SK-N-SH (cell line): ENCODE data around the gene CACNA1D. TPM values are rescaled to one million over a fixed set of nuclear protein-coding genes. Genes with fewer than 3 reads are reported as not detected.

Experiments
- CTCF ChIA-PET: fragments of 300-600, 350-600 bp; formaldehyde crosslinking; extraction: SDS; loops from one replicate; lab custom pipeline; 2021; lab: Yijun Ruan, JAX
- POLR2A ChIA-PET: fragments of 350-600 bp; sonication (Branson Sonifier 250); formaldehyde crosslinking; extraction: SDS; loops from one replicate; lab custom pipeline; 2020; ENCODE audit warnings: antibody characterized with exemption, inconsistent platforms; lab: Yijun Ruan, JAX
- DNase-seq: peaks from one replicate; pipeline ENCODE4 v3.0.0; 2012
- H2AFZ ChIP-seq: fragments of 200-600 bp; sonication (generic); 2 replicates; pipeline ENCODE4 v1.8.1; 2016; ENCODE audit warnings: antibody characterized with exemption, mild to moderate bottlenecking, low read depth
- H3F3A ChIP-seq: fragments of 200-600 bp; sonication (generic); replicated peaks from 2 replicates; pipeline ENCODE3; 2016; ENCODE audit warnings: antibody characterized with exemption, mild to moderate bottlenecking; ENCODE audit not compliant: insufficient read depth
- H3K27ac ChIP-seq, 2 experiments: fragments of 200-500 bp in 1 of 2; fragments of 200-600 bp in 1 of 2; sonication (Bioruptor generic) in 1 of 2; sonication (generic), shearing (Covaris generic) in 1 of 2; 2 replicates each; pipeline versions ENCODE4 v1.5.1 to v1.6.1; 2014 to 2016; ENCODE audit warnings: low read depth in 2 of 2, inconsistent platforms in 1 of 2, low read length in 1 of 2, mild to moderate bottlenecking in 1 of 2, mixed read lengths in 1 of 2
- H3K27me3 ChIP-seq: fragments of 200-600 bp; sonication (generic), shearing (Covaris generic); 2 replicates; pipeline ENCODE4 v1.6.1; 2016; ENCODE audit warnings: mixed run types; ENCODE audit not compliant: insufficient read depth
- H3K36me3 ChIP-seq, 2 experiments: fragments of 200-500 bp in 1 of 2; fragments of 200-600 bp in 1 of 2; sonication (Bioruptor generic) in 1 of 2; sonication (generic) in 1 of 2; replicated peaks in 1 of 2; 2 replicates each; pipeline versions ENCODE3 to v1.5.1; 2014 to 2016; ENCODE audit warnings: low read length in 1 of 2, mild to moderate bottlenecking in 1 of 2; ENCODE audit not compliant: insufficient read depth in 2 of 2, control insufficient read depth in 1 of 2
- H3K4me1 ChIP-seq, 2 experiments: fragments of 200-500 bp in 1 of 2; fragments of 200-600 bp in 1 of 2; sonication (Bioruptor generic) in 1 of 2; sonication (generic), shearing (Covaris generic) in 1 of 2; 2 replicates each; pipeline versions ENCODE4 v1.5.1 to v1.6.1; 2014 to 2016; ENCODE audit warnings: low read depth in 1 of 2, low read length in 1 of 2, mixed run types in 1 of 2; ENCODE audit not compliant: insufficient read depth in 2 of 2, control insufficient read depth in 1 of 2
- H3K4me2 ChIP-seq: fragments of 200-600 bp; sonication (generic), shearing (Covaris generic); 2 replicates; pipeline ENCODE4 v1.6.1; 2017; ENCODE audit warnings: mixed run types
- H3K4me3 ChIP-seq, 2 experiments: fragments of 200-500 bp in 1 of 2; fragments of 200-600 bp in 1 of 2; sonication (Bioruptor generic) in 1 of 2; sonication (generic), shearing (Covaris generic) in 1 of 2; 2 replicates each; pipeline versions ENCODE4 v1.5.1 to v1.8.1; 2014 to 2016; ENCODE audit warnings: low read depth in 2 of 2, inconsistent platforms in 1 of 2, low read length in 1 of 2, mild to moderate bottlenecking in 1 of 2, mixed read lengths in 1 of 2, moderate library complexity in 1 of 2
- H3K79me2 ChIP-seq: fragments of 200-600 bp; sonication (generic); 2 replicates; pipeline ENCODE4 v1.8.1; 2017; ENCODE audit warnings: mild to moderate bottlenecking; ENCODE audit not compliant: insufficient read depth
- H3K9ac ChIP-seq: fragments of 200-600 bp; sonication (generic); 2 replicates; pipeline ENCODE4 v1.6.1; 2017; ENCODE audit warnings: mixed run types
- H3K9me2 ChIP-seq: fragments of 200-600 bp; sonication (generic); 2 replicates; pipeline ENCODE4 v1.6.1; 2017; ENCODE audit warnings: mixed run types
- H3K9me3 ChIP-seq: fragments of 200-600 bp; sonication (generic); 2 replicates; pipeline ENCODE4 v1.6.1; 2017; ENCODE audit warnings: mixed run types, mild to moderate bottlenecking, moderate library complexity
- H4K20me1 ChIP-seq: fragments of 200-600 bp; sonication (generic); 2 replicates; pipeline ENCODE4 v1.6.1; 2017; ENCODE audit warnings: mild to moderate bottlenecking, mixed run types; ENCODE audit not compliant: insufficient read depth
- CHD2 ChIP-seq: fragments of 150-350 bp; IDR thresholded peaks from 2 replicates; pipeline ENCODE4 v1.6.1; 2018; ENCODE audit warnings: low read length; ENCODE audit not compliant: partially characterized antibody
- ELF1 ChIP-seq: IDR thresholded peaks from 2 replicates; pipeline ENCODE4 v1.4.0; 2012
- EZH2phosphoT487 ChIP-seq: fragments of 200-600 bp; sonication (generic); IDR thresholded peaks from 2 replicates; pipeline ENCODE4 v1.6.1; 2017; ENCODE audit warnings: low read depth, mixed run types, mild to moderate bottlenecking, antibody characterized with exemption, moderate library complexity, borderline replicate concordance
- FOSL2 ChIP-seq: IDR thresholded peaks from 2 replicates; pipeline ENCODE4 v1.4.0; 2012; ENCODE audit warnings: low read depth, mild to moderate bottlenecking, moderate library complexity, borderline replicate concordance
- GATA2 ChIP-seq: sonication (generic); formaldehyde crosslinking; IDR thresholded peaks from 2 replicates; pipeline ENCODE4 v1.5.0; 2020; ENCODE audit warnings: mild to moderate bottlenecking, missing genetic modification reagents
- MEF2A ChIP-seq: IDR thresholded peaks from 2 replicates; pipeline ENCODE4 v1.4.0; 2012; ENCODE audit warnings: low read depth, borderline replicate concordance
- MXI1 ChIP-seq: IDR thresholded peaks from 2 replicates; pipeline ENCODE4 v1.6.1; 2012; ENCODE audit warnings: mild to moderate bottlenecking, low read depth, low read length, improper control_type of control experiment
- NFIC ChIP-seq: IDR thresholded peaks from 2 replicates; pipeline ENCODE4 v1.4.0; 2012; ENCODE audit warnings: borderline replicate concordance
- POLR2AphosphoS5 ChIP-seq: IDR thresholded peaks from 2 replicates; pipeline ENCODE4 v1.6.1; 2012; ENCODE audit warnings: low read depth, low read length
- RAD21 ChIP-seq: IDR thresholded peaks from 2 replicates; pipeline ENCODE4 v1.6.1; 2012; ENCODE audit warnings: mild to moderate bottlenecking, low read length
- RCOR1 ChIP-seq: fragments of 150-350 bp; IDR thresholded peaks from 2 replicates; pipeline ENCODE4 v1.6.1; 2017; ENCODE audit warnings: antibody characterized with exemption, low read length
- RFX5 ChIP-seq: IDR thresholded peaks from 2 replicates; pipeline ENCODE4 v1.6.1; 2012; ENCODE audit warnings: mild to moderate bottlenecking, improper control_type of control experiment, low read length
- TCF12 ChIP-seq: IDR thresholded peaks from 2 replicates; pipeline ENCODE4 v1.4.0; 2012
- TEAD4 ChIP-seq: IDR thresholded peaks from 2 replicates; pipeline ENCODE4 v1.4.0; 2012; ENCODE audit warnings: mild to moderate bottlenecking, borderline replicate concordance; ENCODE audit not compliant: insufficient read depth
- WGBS: methylation state at CpG from one replicate; pipeline ENCODE4 v1.1.6; 2017; ENCODE audit warnings: low lambda C conversion rate; 5-methylcytosine and 5-hydroxymethylcytosine counted together
- polyA plus RNA-seq, 3 experiments: library from polyadenylated mRNA; depleted of rRNA; stranded (reverse); fragments of >200 nt; gene quantifications; 2 replicates each; pipeline ENCODE4 v1.2.3, GENCODE V29; 2012
- TF ChIP-seq, protein P1 (sequence below): IDR thresholded peaks from 2 replicates; pipeline ENCODE4 v1.6.1; 2012; ENCODE audit warnings: mild to moderate bottlenecking, low read depth, low read length, moderate library complexity
- TF ChIP-seq, protein P2 (sequence below): IDR thresholded peaks from 2 replicates; pipeline ENCODE4 v1.4.0; 2012; ENCODE audit warnings: low read depth, borderline replicate concordance

The CACNA1D gene
- polyA plus RNA-seq, 1 of the 3 experiments (the other 2 are of a cell fraction), result 0.12 TPM

DNA sequence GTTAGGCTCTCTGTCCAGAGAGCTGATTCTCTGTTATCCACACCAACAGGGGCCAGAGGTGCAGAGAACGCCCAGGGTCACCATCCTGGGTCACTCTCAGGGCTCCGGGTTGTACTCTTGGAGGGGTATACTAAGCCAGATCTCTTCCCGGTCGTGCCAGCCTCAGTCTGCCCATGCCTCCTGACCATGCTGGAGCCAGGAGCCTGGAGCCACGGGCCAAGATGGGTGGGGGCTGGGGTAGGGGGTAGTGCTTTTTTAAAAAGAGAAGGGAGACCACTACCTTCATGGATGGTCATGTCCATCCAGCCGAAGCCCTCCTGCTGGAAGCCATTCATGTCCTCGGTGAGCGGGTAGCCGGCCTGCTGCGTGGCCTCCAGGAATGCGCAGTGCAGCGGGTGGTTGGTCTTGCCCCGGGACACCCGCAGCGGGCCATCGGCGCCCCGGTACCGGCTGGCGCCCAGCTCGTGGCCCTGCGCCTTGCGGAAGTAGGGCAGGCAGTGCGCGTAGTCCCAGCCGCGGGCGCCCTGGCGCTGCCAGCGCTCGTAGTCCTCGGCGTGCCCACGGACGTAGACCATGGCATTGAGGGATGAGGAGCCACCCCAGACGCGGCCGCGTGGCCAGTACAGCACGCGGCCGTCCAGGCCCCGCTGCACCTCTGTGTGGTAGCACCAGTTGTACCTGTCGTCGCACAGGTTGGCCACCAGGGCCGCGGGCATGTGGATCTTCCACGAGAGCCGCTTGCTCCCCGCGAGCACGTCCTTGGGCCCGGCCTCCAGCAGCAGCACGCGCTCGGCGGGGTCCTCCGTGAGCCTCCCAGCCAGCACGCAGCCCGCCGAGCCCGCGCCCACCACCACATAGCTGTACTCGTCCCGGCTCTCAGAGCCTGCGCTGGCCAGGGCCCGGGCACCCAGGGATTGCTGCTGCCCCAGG, 328.9 kb downstream of the CACNA1D start:
- H4K20me1 ChIP-seq, result no peaks in the 10 kb centered on the region
- POLR2A ChIA-PET, result no interaction called here
- no peaks in the 10 kb centered on the region for H3K27me3 ChIP-seq
- no peak for DNase-seq
- no peaks in the 10 kb centered on the region for H3K9me3 ChIP-seq
- H3K79me2 ChIP-seq, result no peaks in the 10 kb centered on the region
- no peak overlapping the region for H3K9ac ChIP-seq
- no peak for TF ChIP-seq POLR2AphosphoS5
- no peak for TF ChIP-seq RAD21
- no peak for TF ChIP-seq CHD2
- no peak for TF ChIP-seq MXI1
- TF ChIP-seq RFX5, result no peak
- H3K4me1 ChIP-seq, result no peaks in the 10 kb centered on the region; a peak in 1 of 4 replicates
- no peak overlapping the region for H3K27ac ChIP-seq
- 91% methylated on average over 23 of the region's 67 CpGs for WGBS
- no peaks in the 10 kb centered on the region for H3K36me3 ChIP-seq
- no peak overlapping the region for H3K4me2 ChIP-seq
- H2AFZ ChIP-seq, result no peak overlapping the region
- H3K9me2 ChIP-seq, result no peaks in the 10 kb centered on the region
- H3K4me3 ChIP-seq, result no peak overlapping the region
- CTCF ChIA-PET, result no interaction called here
- H3F3A ChIP-seq, result no peaks in the 10 kb centered on the region

DNA sequence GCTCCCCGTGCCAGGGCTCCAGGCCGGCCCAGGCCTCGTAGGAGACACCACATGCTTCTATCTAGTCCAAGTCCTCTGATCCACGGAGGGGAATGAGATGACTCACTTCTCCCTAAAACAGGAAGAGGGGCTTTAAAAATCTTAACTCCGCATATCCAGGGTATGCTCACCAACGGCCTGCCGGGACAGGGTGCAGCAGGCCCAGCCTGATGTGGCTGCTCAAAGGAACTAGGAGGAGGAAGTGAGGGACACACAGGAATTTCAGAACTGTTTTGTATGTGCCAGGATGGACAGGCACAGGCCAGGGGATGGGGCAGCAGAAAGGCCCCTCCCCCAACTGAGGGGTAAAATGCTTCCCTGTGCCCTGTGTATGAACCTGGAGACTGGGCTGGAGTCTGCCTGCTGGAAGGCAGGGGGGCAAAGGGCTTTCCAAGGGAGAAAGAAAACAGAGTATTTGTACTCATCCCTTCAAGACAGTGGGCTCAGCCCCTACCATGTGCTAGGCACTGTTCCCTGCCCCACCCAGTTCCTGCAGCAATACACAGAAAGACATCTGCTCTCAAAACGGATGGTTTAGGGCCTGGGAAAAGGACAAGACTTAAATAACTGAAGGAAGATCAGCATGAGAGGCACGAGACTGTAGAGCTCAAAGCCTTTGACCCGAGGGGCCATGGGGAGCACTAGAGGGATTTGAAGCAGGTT, 329.7 kb downstream of the CACNA1D start:
- ChIA-PET CTCF (interaction anchor here (0.9 to 1.0 kb wide), 2 partner anchors 13 to 449 kb away, joined by 3 to 4 read pairs; no protein-coding TSS in a partner anchor), POLR2A (no interaction called here)
- H3F3A ChIP-seq, result no peaks in the 10 kb centered on the region
- WGBS, result 74% methylated on average over 10 of the region's 10 CpGs
- H3K27ac ChIP-seq, result no peak overlapping the region
- no peak overlapping the region for H2AFZ ChIP-seq
- H3K79me2 ChIP-seq, result no peaks in the 10 kb centered on the region
- TF ChIP-seq RAD21 (no peak), FOSL2 (no peak), TCF12 (no peak)
- H3K9me3 ChIP-seq, result no peaks in the 10 kb centered on the region
- no peak overlapping the region for H3K4me2 ChIP-seq
- no peaks in the 10 kb centered on the region for H4K20me1 ChIP-seq
- H3K9ac ChIP-seq, result no peak overlapping the region
- no peaks in the 10 kb centered on the region for H3K36me3 ChIP-seq
- H3K9me2 ChIP-seq, result no peaks in the 10 kb centered on the region
- H3K4me3 ChIP-seq, result no peak overlapping the region
- H3K27me3 ChIP-seq, result no peaks in the 10 kb centered on the region
- no peaks in the 10 kb centered on the region; a peak in 1 of 4 replicates for H3K4me1 ChIP-seq
- no peak for DNase-seq

DNA sequence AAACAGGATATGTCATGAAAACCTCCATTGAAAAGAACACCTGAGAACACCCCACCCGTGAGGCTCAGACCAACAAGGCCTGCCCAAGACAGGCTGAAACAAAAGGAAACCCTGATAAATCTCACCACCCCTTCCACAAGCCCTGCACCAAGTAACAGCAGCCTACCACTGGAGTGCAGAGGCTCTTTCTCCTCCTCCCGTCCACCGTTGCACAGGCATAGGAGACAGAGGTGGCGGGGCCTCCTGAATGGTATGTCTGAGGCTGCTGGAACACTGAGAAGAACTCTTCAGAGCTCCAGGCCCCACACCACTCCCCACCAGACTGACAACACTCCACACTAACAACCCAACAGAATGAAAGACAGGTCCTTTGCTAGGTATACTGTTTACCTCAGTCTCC, 330.4 kb downstream of the CACNA1D start:
- ChIA-PET CTCF (interaction anchor here (0.9 to 1.0 kb wide), 2 partner anchors 12 to 449 kb away, joined by 3 to 4 read pairs; no protein-coding TSS in a partner anchor), POLR2A (no interaction called here)
- H3K27ac ChIP-seq, result no peak overlapping the region
- no peaks in the 10 kb centered on the region for H3F3A ChIP-seq
- H3K36me3 ChIP-seq, result no peaks in the 10 kb centered on the region
- H3K4me1 ChIP-seq, result no peaks in the 10 kb centered on the region; a peak in 1 of 4 replicates
- DNase-seq, result no peak
- H3K4me2 ChIP-seq, result no peak overlapping the region
- WGBS, result 43% methylated on average over 1 of the region's 4 CpGs
- H4K20me1 ChIP-seq, result no peaks in the 10 kb centered on the region
- H3K9ac ChIP-seq, result no peak overlapping the region
- no peak overlapping the region for H3K4me3 ChIP-seq
- H2AFZ ChIP-seq, result no peak overlapping the region
- H3K79me2 ChIP-seq, result no peaks in the 10 kb centered on the region
- no peaks in the 10 kb centered on the region for H3K27me3 ChIP-seq
- no peaks in the 10 kb centered on the region for H3K9me3 ChIP-seq
- no peaks in the 10 kb centered on the region for H3K9me2 ChIP-seq
- TF ChIP-seq MEF2A (no peak), GATA2 (CRISPR knock-in tag) (no peak), POLR2AphosphoS5 (no peak), FOSL2 (no peak), EZH2phosphoT487 (no peak), TEAD4 (no peak), ELF1 (no peak), NFIC (no peak), RCOR1 (no peak)
- TF ChIP-seq, protein P1, sequence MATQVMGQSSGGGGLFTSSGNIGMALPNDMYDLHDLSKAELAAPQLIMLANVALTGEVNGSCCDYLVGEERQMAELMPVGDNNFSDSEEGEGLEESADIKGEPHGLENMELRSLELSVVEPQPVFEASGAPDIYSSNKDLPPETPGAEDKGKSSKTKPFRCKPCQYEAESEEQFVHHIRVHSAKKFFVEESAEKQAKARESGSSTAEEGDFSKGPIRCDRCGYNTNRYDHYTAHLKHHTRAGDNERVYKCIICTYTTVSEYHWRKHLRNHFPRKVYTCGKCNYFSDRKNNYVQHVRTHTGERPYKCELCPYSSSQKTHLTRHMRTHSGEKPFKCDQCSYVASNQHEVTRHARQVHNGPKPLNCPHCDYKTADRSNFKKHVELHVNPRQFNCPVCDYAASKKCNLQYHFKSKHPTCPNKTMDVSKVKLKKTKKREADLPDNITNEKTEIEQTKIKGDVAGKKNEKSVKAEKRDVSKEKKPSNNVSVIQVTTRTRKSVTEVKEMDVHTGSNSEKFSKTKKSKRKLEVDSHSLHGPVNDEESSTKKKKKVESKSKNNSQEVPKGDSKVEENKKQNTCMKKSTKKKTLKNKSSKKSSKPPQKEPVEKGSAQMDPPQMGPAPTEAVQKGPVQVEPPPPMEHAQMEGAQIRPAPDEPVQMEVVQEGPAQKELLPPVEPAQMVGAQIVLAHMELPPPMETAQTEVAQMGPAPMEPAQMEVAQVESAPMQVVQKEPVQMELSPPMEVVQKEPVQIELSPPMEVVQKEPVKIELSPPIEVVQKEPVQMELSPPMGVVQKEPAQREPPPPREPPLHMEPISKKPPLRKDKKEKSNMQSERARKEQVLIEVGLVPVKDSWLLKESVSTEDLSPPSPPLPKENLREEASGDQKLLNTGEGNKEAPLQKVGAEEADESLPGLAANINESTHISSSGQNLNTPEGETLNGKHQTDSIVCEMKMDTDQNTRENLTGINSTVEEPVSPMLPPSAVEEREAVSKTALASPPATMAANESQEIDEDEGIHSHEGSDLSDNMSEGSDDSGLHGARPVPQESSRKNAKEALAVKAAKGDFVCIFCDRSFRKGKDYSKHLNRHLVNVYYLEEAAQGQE, result no peak
- TF ChIP-seq, protein P2, sequence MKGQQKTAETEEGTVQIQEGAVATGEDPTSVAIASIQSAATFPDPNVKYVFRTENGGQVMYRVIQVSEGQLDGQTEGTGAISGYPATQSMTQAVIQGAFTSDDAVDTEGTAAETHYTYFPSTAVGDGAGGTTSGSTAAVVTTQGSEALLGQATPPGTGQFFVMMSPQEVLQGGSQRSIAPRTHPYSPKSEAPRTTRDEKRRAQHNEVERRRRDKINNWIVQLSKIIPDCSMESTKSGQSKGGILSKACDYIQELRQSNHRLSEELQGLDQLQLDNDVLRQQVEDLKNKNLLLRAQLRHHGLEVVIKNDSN, result no peak
